Raji (cell line): ENCODE results near the gene EFL1.

Experiments
- POLR2A ChIP-seq: IDR thresholded peaks from 2 replicates; pipeline ENCODE4 v1.6.1; 2011; ENCODE audit warnings: low read depth, low read length, control low read depth; ENCODE audit not compliant: insufficient read depth

EFL1 gene

DNA sequence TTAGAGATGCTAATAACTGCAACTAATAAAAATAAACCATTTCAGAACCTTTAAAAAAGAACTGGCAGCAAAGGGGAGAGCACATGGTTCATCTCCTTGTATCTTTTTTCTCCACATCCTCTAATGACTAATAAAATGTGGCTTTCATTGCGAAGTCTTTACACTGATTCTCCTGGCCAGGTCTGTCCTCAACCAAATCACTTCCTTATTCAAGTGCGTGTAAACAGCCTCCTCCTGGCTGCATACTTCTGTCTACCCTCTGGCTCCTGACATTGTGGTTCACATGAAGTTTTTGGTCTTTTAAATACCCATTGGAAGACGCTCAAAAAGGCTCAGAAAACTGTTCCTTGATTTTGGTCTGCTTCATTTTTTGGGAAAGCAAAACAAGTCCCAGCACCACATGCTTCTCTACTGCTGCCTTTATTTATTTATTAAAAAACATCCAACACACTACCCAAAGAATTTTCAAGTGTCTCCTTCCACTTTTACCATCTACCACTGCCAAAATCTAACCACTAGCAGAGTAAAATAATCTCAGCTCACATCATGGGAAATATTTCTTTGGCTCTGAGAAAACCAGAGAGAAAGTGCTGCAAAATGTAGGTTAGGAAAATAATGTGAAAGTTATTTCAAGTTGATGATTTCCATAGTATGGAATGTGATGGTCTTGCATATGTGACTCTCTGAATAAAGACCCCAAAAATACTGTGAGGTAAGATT lies 85.1 kb downstream of the EFL1 start:
- TF ChIP-seq POLR2A: no peak

DNA sequence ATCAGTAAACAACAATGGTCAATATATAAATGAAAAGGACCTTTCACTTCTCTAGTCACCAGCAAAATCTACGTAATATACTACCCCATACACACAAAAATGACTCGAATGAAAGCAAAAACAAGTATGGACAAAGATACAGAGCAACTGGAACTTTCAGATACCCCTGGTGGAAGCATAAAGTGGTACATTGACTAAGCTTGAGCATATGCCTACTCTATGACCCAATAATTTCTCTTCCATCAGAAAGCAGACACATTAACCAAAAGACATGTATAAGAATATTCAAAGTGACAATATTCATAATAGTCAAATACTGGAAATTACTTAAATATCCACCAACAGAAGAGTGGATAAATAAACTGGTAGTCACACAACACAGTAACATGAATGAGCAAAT lies 86.0 kb downstream of the EFL1 start:
- no peak for TF ChIP-seq POLR2A

DNA sequence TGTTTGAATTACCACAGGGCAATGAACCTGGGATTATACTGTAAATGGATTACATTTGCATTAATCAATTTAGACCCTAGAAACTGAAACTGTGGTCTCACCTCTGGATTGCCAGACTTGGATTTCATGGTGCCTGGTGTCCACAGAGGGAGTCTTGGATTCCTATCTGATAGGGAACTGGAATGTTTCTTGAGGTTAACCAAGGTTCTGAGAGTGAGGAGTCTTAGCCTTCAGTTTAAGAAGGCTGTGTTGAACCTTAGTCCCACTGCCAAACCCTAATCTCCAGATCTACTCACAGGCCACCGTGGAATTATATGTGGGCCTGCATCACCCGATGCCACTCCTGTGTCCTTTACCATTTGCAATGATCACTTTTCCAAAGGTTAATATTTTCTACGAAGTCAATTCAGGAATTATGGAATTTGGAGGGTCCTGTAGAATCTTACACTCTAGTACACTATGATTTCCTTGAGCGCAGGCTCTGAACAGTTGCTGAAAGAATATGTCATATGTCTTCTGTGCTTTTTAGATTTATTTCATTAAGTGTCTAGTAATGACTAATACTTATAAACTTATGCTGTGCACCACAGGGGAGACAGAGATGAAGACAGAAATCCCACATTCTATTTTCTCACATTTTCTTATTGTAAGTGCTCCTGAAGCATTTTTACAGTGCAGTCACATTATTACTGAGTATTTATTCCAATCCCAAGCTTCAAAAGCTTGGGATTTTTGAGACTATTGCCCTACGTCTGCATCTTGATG lies 87.9 kb downstream of the EFL1 start:
- no peak for TF ChIP-seq POLR2A

DNA sequence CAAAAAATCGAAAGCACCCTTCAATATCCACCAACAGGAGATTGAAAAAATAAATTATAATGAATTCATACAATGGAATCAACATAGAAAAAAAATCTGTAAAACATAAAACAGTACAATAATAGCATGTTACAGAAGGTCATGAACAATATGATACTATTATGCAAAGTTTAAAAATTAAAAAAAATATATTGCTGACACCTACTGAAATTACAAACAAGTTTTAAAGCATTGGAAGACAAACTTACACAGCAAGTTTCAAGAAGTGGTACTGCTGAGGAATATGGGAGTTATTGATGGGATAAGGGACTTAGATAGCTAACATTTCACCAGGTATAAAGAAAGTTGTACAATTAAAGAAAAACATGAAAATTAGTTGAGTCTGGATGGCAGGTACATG lies 89.4 kb downstream of the EFL1 start:
- no peak for TF ChIP-seq POLR2A

DNA sequence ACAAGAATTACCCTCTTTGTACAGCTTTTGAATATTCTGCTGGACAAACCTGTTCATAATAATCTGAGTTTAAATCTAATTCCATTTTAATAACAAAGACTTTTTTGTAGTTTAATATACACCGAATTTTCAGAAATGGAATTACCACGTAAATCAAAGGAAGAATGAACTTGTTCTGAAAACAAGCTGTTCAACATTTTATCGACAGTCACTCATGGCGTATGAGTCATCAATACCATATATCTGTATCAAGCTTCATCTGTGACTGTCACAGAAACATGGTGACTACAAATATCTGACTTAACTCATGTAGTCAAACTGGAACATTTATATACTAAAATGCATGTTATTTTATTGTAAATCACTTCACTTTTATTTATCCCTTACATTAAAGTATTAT lies 90.0 kb downstream of the EFL1 start:
- no peak for TF ChIP-seq POLR2A

DNA sequence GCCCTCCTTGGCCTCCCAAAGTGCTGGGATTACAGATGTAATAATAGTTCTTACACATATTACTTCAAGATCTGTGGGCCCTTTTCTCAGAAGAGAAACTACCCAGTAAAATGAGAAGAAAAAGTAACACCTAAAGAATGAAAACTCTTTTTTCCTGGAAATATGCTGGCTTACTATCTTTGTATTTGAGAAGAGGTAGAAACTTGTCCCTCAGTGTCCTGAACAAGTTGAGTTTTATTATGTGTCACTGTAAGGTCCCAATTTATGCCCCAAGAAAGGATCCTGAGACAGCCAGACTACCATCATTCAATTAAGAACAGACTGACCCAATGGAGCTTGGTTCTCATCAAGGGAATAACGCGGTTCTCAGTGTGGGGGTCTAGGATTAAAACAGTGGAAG lies 93.8 kb downstream of the EFL1 start:
- TF ChIP-seq POLR2A: no peak

DNA sequence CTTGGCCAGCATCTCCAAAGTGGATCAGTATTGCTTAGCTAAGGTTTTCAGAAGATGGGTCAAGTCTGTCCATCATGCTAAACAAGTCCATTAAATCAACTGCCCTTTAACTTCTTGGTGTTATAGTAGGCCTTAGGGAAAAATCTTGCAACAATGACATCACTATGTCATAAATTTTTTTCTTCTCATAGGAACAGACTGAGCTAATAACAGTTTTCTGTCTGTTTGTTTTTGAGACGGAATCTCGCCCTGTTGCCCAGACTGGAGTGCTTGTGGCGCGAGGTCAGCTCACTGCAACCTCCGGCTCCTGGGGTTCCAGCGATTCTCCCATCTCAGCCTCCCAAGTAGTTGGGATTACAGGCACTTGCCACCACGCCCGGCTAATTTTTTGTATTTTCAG lies 94.2 kb downstream of the EFL1 start:
- TF ChIP-seq POLR2A: no peak

DNA sequence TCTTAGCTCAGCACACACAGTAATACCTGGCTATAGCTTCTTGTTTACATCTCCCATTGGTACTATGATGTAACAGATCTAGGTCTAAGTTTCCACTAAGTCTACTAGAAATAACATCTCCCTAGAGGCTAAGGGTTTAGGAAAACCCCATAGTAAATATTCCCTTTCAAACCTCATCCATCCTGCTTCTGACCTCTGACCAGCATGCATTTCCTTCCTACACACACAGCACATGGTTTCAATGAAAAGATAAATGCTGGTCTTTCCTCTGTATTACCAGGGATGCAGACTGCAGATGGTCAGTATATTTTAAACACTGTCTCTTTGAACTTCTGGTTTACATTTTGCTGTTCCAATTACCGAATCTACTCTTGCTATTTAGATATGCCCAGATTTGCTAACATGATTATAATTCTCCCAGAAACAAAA lies 96.6 kb downstream of the EFL1 start:
- no peak for TF ChIP-seq POLR2A

DNA sequence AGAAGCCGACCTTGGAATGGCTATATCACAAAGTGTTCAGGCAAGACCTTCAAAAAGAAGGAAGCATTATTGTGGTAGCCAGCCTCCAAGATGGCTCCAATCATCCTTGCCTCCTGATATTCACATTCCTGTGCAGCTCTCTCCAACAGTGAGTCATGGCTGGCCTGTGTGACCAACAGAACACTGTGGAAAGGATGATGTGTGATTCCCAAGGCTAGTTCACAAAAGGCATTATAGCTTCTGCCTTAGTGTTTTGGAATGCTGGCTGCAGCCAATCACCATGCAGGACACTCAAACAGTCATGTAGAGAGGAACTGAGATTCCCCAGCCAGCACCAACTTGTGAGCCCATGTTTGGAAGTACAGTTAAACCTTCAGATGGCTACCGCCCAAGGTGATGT lies 102.6 kb downstream of the EFL1 start:
- no peak for TF ChIP-seq POLR2A

DNA sequence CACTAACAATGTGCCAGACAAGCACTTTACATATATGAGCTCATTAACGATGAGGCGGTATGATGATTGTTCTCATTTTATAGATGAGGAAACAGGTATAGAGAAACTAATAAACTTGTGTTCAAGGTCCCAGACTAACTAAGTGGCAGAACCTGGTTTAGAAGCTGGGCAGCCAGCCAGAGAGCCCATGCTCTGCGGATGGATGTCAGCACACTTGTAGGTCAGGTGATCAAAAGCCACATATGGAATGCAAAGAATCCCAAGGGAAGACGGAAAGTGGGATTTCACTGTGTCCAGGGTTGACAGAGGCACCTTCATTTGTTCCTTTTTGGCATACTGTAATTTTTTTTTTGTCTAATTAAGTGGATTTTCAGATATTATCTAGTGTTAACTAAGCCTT lies 103.7 kb downstream of the EFL1 start:
- TF ChIP-seq POLR2A: no peak

DNA sequence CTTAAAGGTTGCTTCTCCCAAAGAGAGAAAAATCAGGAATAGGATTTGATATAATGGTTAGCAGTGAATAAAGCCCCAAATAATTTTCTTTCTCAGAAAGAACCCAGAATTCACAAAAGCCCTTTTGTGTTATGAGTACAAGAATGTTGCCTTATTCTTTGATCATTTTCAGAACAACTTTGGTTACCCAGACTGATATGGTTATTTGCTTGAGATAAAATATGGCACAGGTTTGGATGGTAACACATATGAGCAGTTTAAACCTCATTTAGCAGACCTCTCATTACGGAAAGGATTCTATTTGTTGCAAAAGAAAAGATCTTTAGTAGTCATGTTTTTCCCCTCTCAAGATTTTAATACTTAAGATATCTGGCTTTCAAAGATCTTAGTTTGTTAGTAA lies 111.9 kb downstream of the EFL1 start:
- TF ChIP-seq POLR2A: no peak

DNA sequence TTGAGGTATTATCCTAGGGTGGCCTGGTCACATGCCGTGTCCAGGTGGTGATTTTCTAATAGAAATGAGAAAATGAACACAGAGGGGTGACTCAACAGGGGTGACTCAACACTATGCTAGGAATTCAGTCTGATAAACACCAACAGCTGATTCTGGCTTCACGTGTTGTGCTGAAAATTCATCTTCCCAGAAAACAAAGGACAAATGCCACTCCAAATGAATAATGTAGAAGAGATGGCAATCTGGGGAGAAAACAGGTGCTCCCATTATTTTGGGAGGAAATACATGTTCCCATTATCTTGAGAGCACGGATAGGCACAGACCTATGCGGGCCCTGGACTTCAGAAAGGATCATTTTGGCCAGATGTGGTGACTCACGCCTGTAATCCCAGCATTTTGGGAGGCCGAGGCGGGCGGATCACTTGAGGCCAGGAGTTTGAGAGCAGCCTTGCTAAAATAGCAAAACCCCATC lies 115.5 kb downstream of the EFL1 start:
- no peak for TF ChIP-seq POLR2A

DNA sequence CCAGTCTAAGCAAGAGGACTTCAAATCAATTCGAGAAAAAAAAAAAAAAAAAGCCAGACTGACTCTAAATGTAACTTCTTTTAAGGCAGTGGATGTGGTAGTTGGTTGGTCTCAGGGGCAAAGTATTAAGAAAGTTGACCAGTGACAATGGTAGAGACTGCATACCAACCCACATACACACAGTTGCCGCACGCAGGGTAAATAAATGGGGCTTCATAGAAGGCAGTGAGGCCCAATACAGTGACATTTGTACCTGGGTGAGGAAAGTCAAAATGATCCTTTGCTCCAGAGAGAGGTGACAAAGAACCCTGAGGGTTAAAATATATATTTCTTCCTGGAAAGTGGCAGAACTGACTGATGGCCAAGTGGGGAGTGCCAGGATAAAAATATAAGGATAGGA lies 116.0 kb downstream of the EFL1 start:
- no peak for TF ChIP-seq POLR2A

DNA sequence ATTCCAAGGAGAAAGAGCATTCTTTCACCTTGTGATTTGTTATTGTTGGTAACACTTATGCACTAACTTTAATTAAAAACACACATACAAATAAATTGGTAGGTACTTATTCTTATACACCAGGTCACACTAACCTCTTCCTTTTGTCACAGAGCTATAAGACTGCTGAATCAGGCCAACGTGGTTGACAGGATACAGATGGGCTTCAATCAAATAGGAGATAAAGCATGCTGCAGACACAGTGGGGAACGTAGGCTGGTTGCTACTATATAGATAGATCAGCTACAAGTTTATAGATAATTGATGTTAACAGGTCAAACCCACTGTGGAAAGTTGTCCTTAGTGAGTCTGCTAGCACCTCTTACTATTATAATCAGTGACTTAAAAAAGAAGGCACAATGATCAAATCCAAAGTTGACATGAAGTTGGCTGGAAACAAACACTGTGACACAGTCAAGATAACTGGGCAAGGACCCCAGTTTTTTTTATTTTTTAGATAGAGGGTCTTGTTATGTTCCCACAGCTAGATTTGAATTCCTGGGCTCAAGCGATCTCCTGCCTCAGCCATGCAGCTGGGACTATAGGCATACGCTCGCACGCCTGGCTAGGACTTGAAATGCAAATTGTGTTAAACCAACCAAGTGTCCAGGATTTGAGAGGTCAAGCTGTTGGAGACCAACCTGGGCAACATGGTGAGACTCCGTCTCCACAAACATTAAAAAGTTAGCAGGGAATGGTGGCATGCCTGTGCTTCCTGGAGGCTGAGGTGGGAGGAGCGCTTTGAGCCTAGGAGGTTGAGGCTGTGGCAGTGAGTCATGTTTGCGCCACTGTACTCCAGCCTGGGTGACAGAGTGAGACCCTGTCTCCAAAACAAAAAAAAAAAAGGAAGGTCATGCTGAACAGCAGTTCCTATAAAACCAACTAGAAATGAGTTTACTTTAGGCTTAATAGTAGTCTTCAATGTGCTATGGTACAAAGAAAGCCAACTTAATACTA lies 118.8 kb downstream of the EFL1 start:
- no peak for TF ChIP-seq POLR2A

DNA sequence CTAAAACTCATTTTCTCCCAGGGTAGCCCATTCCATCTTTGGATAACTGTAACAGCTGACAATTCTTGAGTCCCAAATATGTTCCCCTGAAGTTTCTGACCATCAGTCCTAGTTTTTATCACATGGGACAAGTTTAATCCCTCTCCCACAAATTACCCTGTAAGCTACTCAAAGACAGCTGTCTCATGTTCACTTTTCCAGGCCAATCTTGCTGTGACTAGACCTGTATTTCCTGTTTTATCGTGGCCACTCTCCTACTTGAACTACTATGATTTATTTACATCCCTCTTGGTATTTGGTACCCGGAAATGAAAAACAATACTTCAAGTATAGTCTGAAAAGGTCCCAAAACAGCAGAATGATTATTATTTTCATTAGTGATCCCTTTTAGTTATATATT lies 121.6 kb downstream of the EFL1 start:
- TF ChIP-seq POLR2A: no peak
